GM19324 (cell line): ENCODE data around the gene EIF5.
A peak's percentile ranks its signal among the peaks of the same experiment; 100 is the strongest.

Source experiments
- ATAC-seq: cut with Tn5 transposase; IDR thresholded peaks from one replicate; pipeline ENCODE4 v1.9.1; 2021; ENCODE audit warnings: mild to moderate bottlenecking, moderate library complexity; ENCODE audit not compliant: unreplicated experiment, low FRiP score

EIF5 gene

GRCh38 chr14:103360548-103360947 lies 26.5 kb downstream of the EIF5 start:
- ATAC-seq, result no peak

- ATAC-seq, result no peak
Observed at GRCh38 chr14:103361867-103362266, 27.8 kb downstream of the EIF5 start.

DNA sequence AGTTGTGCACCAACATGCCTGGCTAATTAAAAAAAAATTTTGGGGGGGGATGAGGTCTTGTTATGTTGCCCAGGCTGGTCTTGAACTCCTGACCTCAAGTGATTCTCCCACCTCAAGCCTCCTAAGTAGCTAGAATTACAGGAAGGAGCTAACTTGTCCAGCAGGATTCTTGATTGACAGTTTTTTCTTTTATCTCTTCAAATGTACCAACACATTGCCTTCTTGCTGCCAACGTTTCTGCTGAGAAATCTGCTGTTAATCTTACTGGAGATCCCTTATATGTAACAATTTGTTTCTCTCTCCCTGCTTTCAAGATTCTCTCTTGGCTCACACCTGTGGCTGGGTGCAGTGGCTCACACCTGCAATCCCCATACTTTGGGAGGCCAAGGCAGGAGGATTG lies 28.7 kb downstream of the EIF5 start:
- no peak for ATAC-seq

- no peak for ATAC-seq
Observed at GRCh38 chr14:103366741-103367140, 32.7 kb downstream of the EIF5 start.

DNA sequence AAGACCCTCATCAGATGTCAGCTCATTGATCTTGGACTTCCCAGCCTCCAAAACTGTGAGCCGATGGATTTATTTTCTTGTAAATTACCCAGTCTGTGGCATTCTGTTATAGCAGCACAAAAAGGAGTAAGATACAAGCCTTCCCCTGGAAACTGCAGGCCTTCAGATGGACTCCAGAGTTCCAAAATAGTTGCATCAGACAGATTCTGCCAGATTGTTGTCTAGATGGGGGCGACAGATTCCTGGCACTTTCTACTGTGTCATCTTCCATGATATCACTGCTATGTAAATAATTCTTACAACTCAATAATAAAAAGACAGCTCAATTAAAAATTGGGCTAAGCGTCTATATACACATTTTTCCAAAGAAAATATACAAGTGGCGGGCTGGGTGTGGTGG lies 34.0 kb downstream of the EIF5 start:
- no peak for ATAC-seq

GRCh38 chr14:103370087-103370486 lies 36.0 kb downstream of the EIF5 start:
- no peak for ATAC-seq

- no peak for ATAC-seq
Observed at GRCh38 chr14:103372017-103372416, 38.0 kb downstream of the EIF5 start.

GRCh38 chr14:103372552-103373304 lies 38.7 kb downstream of the EIF5 start:
- no peak for ATAC-seq

DNA sequence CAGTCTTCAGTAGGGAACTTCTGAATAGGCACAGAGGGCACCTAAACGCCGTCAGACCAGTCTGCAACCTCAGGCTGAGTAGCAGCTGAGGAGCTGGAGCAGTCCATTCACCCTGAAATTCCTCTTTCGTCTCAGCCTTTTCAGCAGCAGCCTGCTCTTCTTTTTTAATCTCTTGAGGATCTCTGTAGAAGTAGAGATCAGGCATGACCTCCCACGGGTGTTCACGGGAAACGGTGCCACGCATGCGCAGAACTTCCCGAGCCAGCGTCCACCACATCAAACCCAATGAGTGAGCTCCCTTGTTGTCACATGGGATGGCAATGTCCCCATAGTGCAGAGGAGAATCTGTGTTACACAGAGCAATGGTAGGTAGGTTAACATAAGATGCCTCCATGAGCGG lies 40.1 kb downstream of the EIF5 start:
- ATAC-seq, result no peak

GRCh38 chr14:103377522-103378037 lies 43.5 kb downstream of the EIF5 start:
- ATAC-seq, result no peak

DNA sequence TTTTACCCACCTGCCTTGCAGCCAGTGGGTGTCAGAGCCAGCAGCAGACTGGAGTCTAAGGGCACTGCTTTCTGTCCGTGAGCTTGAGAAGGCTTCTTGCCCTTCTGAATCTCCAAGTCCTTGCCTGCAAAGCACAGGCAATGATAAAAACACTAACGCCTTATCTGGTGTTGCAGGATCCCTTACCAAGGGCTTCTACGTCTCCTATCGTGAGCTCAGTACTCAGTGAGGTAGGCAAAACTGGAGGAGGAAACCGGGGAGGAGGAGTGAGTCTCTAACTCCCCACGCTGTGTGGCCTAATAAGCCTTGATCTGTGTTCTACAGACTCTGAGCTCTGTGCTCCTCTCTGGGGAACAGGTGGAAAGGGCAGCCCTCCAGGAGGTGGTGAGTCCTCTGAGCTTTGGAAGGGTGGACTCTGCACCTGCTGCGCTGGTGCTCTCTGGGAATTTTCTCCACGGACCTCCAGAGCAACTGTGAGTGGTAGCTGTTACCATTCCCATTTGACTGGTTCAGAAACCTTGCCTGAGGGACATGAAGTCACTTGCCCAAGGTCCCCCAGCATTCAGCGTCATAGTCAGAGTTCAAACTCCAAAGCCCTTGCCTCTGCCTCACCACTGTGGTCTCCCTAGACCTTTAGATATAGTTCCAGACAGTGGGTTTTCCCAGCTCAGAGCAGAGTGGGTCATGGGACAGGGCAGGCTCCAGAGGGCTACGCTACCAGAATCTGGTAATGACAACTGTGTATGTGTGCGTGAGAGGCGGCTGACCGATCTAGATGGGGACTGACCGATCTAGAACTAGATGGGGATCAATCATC lies 44.2 kb downstream of the EIF5 start:
- ATAC-seq, result no peak

DNA sequence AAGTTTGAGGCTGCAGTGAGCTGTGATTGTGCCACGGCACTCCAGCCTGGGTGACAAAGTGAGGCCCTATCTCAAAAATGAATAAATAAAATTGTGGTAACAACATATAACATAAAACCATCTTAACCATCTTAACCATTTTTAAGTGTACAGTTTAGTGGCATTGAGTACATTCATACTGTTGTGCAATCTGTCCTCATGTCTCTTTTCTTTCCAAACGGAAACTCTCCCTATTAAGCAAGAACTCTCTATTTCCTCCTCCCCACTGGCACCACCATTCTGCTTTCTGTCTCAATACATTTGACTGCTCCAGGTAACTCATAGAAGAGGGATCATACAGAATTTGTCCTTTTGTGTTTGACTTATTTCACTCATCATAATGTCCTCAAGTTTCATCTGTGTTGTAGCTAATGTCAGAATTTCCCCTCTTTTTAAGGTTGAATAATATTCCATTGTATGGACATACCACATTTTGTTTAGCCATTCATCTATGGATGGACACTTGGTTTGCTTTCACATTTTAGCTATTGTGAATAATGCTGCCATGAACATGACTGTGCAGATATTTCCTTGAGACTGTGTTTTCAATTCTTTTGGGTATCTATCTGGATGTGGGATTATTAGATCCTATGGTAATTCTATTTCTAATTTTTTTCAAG lies 46.8 kb downstream of the EIF5 start:
- ATAC-seq, result no peak

DNA sequence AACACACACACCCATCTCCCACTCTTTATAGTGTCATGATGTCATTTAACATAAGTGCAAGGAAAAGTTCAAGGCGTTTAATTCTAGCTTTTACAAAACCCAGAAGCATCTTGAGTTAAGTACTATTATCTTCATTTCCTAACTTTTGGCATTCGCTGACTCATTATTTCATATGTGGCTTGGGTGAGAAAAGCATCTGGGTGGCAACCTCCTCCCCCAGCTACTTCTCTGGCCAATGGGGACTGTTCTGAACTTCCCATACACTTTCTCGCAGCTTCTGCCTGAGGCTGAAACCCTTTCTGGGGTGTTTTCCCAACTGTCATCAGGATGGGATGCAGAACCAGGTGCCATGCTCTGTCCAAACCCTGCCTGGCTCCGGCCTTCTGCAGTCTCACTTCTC lies 48.3 kb downstream of the EIF5 start:
- ATAC-seq, result no peak

GRCh38 chr14:103384450-103385151 lies 50.6 kb downstream of the EIF5 start:
- ATAC-seq, result peak; percentile 11

- peak; percentile 95 for ATAC-seq
Observed at GRCh38 chr14:103385152-103385928, 51.3 kb downstream of the EIF5 start, which contains the start of gene MARK3. Gene MARK3 (plus strand): TSS chr14:103385415. CDS start chr14:103386030, 615 bp downstream.

DNA sequence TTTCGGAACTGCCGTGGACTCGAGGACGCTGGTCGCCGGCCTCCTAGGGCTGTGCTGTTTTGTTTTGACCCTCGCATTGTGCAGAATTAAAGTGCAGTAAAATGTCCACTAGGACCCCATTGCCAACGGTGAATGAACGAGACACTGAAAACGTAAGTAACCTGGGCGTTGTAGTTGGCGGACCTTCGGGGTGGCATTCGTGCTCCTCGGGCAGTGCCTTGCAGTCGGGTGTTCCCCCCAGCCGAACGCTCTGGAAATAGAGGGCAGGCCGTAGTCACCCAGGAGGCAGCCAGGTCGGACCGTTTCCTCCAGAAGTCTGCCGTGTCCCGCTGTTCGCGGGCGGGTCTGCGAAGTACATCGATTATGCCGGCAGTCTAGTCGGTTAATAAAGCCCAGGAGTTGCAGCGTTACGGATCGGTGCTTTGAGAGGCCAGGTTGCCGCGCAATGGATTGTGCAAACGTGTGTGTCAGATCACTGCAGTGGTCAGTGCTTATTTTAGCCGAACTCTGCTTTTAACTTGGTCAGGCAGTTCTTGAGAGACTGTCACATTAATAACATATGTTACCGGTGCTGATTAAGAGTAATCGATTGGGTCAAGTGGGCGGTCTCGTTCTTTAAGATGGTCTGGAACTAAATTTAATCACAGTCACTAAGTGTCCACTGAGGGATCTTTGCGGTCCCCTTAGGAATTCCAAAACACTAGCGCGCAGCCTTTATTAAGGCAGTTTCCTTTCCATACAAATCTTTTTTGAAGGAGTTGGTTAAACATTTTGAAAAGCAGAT lies 52.1 kb downstream of the EIF5 start:
- no peak for ATAC-seq

- no peak for ATAC-seq
Observed at GRCh38 chr14:103386713-103387329, 52.8 kb downstream of the EIF5 start.

GRCh38 chr14:103388664-103389063 lies 54.6 kb downstream of the EIF5 start:
- no peak for ATAC-seq
